Endothelial cell of umbilical vein (primary cell): ENCODE data around the gene NBEA. TPM values are rescaled to one million over a fixed set of nuclear protein-coding genes. Genes with fewer than 3 reads are reported as not detected.

Source experiments
- BruUV-seq: library from RNA; stranded (reverse); fragments of 400-500 nt; replicated peaks from 2 replicates; lab custom pipeline; 2021; lab: Mats Ljungman, UMichigan
- CTCF ChIA-PET: fragments of 300-600, 350-600 bp; sonication (Branson Sonifier 250); formaldehyde crosslinking; loops from one replicate; lab custom pipeline; 2021; ENCODE audit warnings: antibody characterized with exemption, inconsistent platforms; lab: Charles Lee
- POLR2A ChIA-PET: fragments of 300-600, 350-600 bp; sonication (Branson Sonifier 250); formaldehyde crosslinking; loops from one replicate; lab custom pipeline; 2021; ENCODE audit warnings: antibody characterized with exemption, inconsistent platforms; lab: Charles Lee
- DNase-seq: peaks from one replicate; pipeline ENCODE4 v3.0.0-alpha.2; 2011; ENCODE audit warnings: low read depth, low spot score
- FAIRE-seq: peaks from 2 replicates; lab custom pipeline; 2011; peaks lifted over from hg19 to GRCh38; lab: Jason Lieb, UNC
- H2AFZ ChIP-seq: 2 replicates; pipeline ENCODE4 v1.6.0; 2012; ENCODE audit warnings: low read depth, low read length, control low read depth, inconsistent platforms
- H3K27ac ChIP-seq: 2 replicates; pipeline ENCODE4 v1.5.1; 2011; ENCODE audit warnings: low read depth, mild to moderate bottlenecking, control low read depth, low read length, moderate library complexity; ENCODE audit not compliant: insufficient read depth
- H3K27me3 ChIP-seq, 2 experiments: 2 replicates each; pipeline versions ENCODE4 v1.6.0 to v1.6.1; 2011; ENCODE audit warnings: low read length in 2 of 2, mixed read lengths in 1 of 2; ENCODE audit not compliant: control insufficient read depth in 2 of 2, insufficient read depth in 2 of 2
- H3K36me3 ChIP-seq, 2 experiments: 2 replicates in 1 of 2; 3 replicates in 1 of 2; pipeline ENCODE4 v1.5.1; 2011; ENCODE audit warnings: low read length in 2 of 2, mild to moderate bottlenecking in 1 of 2, moderate library complexity in 1 of 2; ENCODE audit not compliant: control insufficient read depth in 2 of 2, insufficient read depth in 2 of 2; ENCODE audit errors: extremely low read depth in 1 of 2
- H3K4me1 ChIP-seq: 3 replicates; pipeline ENCODE4 v1.5.1; 2011; ENCODE audit warnings: mild to moderate bottlenecking, low read length; ENCODE audit not compliant: control insufficient read depth, insufficient read depth; ENCODE audit errors: extremely low read depth
- H3K4me2 ChIP-seq: 2 replicates; pipeline ENCODE4 v1.6.1; 2011; ENCODE audit warnings: low read length, control low read depth, mixed read lengths; ENCODE audit not compliant: insufficient read depth
- H3K4me3 ChIP-seq, 3 experiments: fragments of 200-600 bp in 1 of 3; sonication (generic), shearing (Covaris generic) in 1 of 3; replicated peaks in 1 of 3; 2 replicates each; pipeline ENCODE4 v1.5.1; 2011 to 2016; ENCODE audit warnings: control low read depth in 3 of 3, low read length in 3 of 3, mild to moderate bottlenecking in 2 of 3, inconsistent platforms in 1 of 3, low read depth in 1 of 3, moderate library complexity in 1 of 3; ENCODE audit not compliant: insufficient read depth in 1 of 3
- H3K79me2 ChIP-seq: 2 replicates; pipeline ENCODE4 v1.6.0; 2012; ENCODE audit warnings: low read length, inconsistent platforms; ENCODE audit not compliant: control insufficient read depth, insufficient read depth
- H3K9ac ChIP-seq: replicated peaks from 2 replicates; pipeline ENCODE3; 2011; ENCODE audit warnings: low read length, control low read depth; ENCODE audit not compliant: insufficient read depth; ENCODE audit errors: extremely low read depth
- H3K9me1 ChIP-seq: replicated peaks from 3 replicates; pipeline ENCODE4 v1.6.0; 2011; ENCODE audit warnings: mild to moderate bottlenecking, low read length; ENCODE audit not compliant: control insufficient read depth, insufficient read depth; ENCODE audit errors: extremely low read depth
- H3K9me3 ChIP-seq: replicated peaks from 2 replicates; pipeline ENCODE4 v1.5.1; 2012; ENCODE audit warnings: low read length, inconsistent platforms; ENCODE audit not compliant: control insufficient read depth, insufficient read depth
- H4K20me1 ChIP-seq: replicated peaks from 2 replicates; pipeline ENCODE3; 2011; ENCODE audit warnings: mild to moderate bottlenecking, low read length; ENCODE audit not compliant: control insufficient read depth, insufficient read depth; ENCODE audit errors: extremely low read depth
- FOS ChIP-seq: IDR thresholded peaks from 2 replicates; pipeline ENCODE4 v1.6.1; 2011; ENCODE audit warnings: mild to moderate bottlenecking, low read length, moderate library complexity, borderline replicate concordance; ENCODE audit not compliant: insufficient read depth
- GATA2 ChIP-seq: IDR thresholded peaks from 2 replicates; pipeline ENCODE4 v1.7.0; 2011; ENCODE audit warnings: low read depth, mild to moderate bottlenecking, moderate library complexity, mixed read lengths, low read length; ENCODE audit not compliant: insufficient read length, insufficient read depth
- JUN ChIP-seq: IDR thresholded peaks from 2 replicates; pipeline ENCODE4 v1.6.1; 2011; ENCODE audit warnings: borderline replicate concordance, low read depth; ENCODE audit not compliant: insufficient read length, insufficient read depth
- MYC ChIP-seq: IDR thresholded peaks from one replicate; pipeline ENCODE4 v1.6.1; 2011; ENCODE audit warnings: mild to moderate bottlenecking, low read depth, low read length
- POLR2AphosphoS5 ChIP-seq: IDR thresholded peaks from 2 replicates; pipeline ENCODE4 v1.6.1; 2012; ENCODE audit warnings: low read depth, mild to moderate bottlenecking, control low read depth, low read length, moderate library complexity; ENCODE audit not compliant: insufficient read depth
- dilution Hi-C: fragments of 300-500 bp; cut with MboI; formaldehyde crosslinking; loops from one replicate; pipeline ENCODE4 v1.15.0; 2019; ENCODE audit warnings: low sequenced_read_pairs; ENCODE audit not compliant: extremely low pct_ligation_motif_present
- intact Hi-C: fragments of 100-400 bp; cut with micrococcal nuclease; formaldehyde crosslinking; loops from one replicate; pipeline ENCODE4 v1.10.0; 2022
- polyA plus RNA-seq, 4 experiments: library from polyadenylated mRNA; depleted of rRNA in 3 of 4; stranded (reverse) in 3 of 4; unstranded in 1 of 4; fragments of >200 nt; gene quantifications; 2 replicates each; pipeline versions ENCODE4 v1.2.1 to v1.2.3, GENCODE V29; 2011 to 2012; ENCODE audit warnings: missing spikeins in 1 of 4
- total RNA-seq: library from RNA; stranded (reverse); gene quantifications from 2 replicates; pipeline ENCODE4 v1.2.3, GENCODE V29; 2021
- TF ChIP-seq, protein P1 (sequence below), 2 donors: IDR thresholded peaks; 1 replicate in 1 of 2; 2 replicates in 1 of 2; pipeline ENCODE4 v1.5.1; 2011; ENCODE audit warnings: low read length in 2 of 2, mild to moderate bottlenecking in 2 of 2, moderate library complexity in 2 of 2, control low read depth in 1 of 2, inconsistent platforms in 1 of 2, low read depth in 1 of 2; ENCODE audit not compliant: insufficient read depth in 1 of 2; ENCODE audit errors: extremely low read depth in 1 of 2
- TF ChIP-seq, protein P2 (sequence below): IDR thresholded peaks from 2 replicates; pipeline ENCODE4 v1.6.1; 2011; ENCODE audit not compliant: insufficient read depth, insufficient read length

The NBEA gene
- total and polyA plus RNA-seq, 2 donors (not counting 3 experiments of a cell fraction or from before 2014, with no cell fraction given), result 3.0 to 4.8 TPM

GRCh38 chr13:35356572-35356971 is 414.5 kb downstream of the NBEA start:
- peak; percentile 78 for FAIRE-seq
- CTCF ChIA-PET, result no interaction called here
- Histone ChIP-seq H4K20me1 (no peaks in the 10 kb centered on the region), H3K9me1 (no peaks in the 10 kb centered on the region), H3K4me1 (peaks cover 5% of the 10 kb centered on the region), H3K79me2 (no peaks in the 10 kb centered on the region), H3K36me3 (no peaks in the 10 kb centered on the region), H3K27me3 (no peaks in the 10 kb centered on the region), H2AFZ (no peak overlapping the region), H3K9me3 (no peaks in the 10 kb centered on the region), H3K4me2 (no peak overlapping the region), H3K27ac (no peak overlapping the region), H3K9ac (no peak overlapping the region), H3K4me3 (no peak overlapping the region)
- POLR2A ChIA-PET, result no interaction called here
- intact Hi-C loops (loop anchor here (2.0 kb wide), 1 partner anchor 32 kb away; no protein-coding TSS in a partner anchor), dilution Hi-C loops (no loop called here)
- no TSS peak for BruUV-seq
- peak; percentile 36 for TF ChIP-seq POLR2AphosphoS5
- no peak for TF ChIP-seq MYC
- TF ChIP-seq JUN, result peak; percentile 20
- TF ChIP-seq, protein P1, sequence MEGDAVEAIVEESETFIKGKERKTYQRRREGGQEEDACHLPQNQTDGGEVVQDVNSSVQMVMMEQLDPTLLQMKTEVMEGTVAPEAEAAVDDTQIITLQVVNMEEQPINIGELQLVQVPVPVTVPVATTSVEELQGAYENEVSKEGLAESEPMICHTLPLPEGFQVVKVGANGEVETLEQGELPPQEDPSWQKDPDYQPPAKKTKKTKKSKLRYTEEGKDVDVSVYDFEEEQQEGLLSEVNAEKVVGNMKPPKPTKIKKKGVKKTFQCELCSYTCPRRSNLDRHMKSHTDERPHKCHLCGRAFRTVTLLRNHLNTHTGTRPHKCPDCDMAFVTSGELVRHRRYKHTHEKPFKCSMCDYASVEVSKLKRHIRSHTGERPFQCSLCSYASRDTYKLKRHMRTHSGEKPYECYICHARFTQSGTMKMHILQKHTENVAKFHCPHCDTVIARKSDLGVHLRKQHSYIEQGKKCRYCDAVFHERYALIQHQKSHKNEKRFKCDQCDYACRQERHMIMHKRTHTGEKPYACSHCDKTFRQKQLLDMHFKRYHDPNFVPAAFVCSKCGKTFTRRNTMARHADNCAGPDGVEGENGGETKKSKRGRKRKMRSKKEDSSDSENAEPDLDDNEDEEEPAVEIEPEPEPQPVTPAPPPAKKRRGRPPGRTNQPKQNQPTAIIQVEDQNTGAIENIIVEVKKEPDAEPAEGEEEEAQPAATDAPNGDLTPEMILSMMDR (IDR thresholded peaks at IDR 0.05; ENCODE audit: extremely low read depth in 1 of 2, insufficient read depth in 1 of 2, low read depth in 1 of 2, low read length in 2 of 2), result no peak
- TF ChIP-seq GATA2, result peak; percentile 28
- TF ChIP-seq, protein P2, sequence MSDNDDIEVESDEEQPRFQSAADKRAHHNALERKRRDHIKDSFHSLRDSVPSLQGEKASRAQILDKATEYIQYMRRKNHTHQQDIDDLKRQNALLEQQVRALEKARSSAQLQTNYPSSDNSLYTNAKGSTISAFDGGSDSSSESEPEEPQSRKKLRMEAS, result no peak
- peak; percentile 17 for TF ChIP-seq FOS
- DNase-seq, result peak; percentile 80
